Left renal cortex interstitium (tissue), 4 donors: ENCODE measurements around the gene JPH4. TPM values are rescaled to one million over a fixed set of nuclear protein-coding genes. Genes with fewer than 3 reads are reported as not detected.

Experiments used
- DNase-seq, 4 donors: peaks; one replicate each; pipeline ENCODE4 v3.0.0-alpha.2; 2013; ENCODE audit warnings: low read depth in 4 of 4, low spot score in 2 of 4, missing footprints in 1 of 4
- polyA plus RNA-seq, 4 donors: library from polyadenylated mRNA; unstranded; fragments of 120-200 nt; gene quantifications; one replicate each; pipeline ENCODE4 v1.2.1, GENCODE V29; 2013; ENCODE audit not compliant: insufficient read length in 4 of 4

JPH4 gene
- polyA plus RNA-seq, 4 donors: 10.5 to 14.7 (median 10.9) TPM

- DNase-seq: no peak
Measured at GRCh38 chr14:23566112-23566777, 12.3 kb downstream of the JPH4 start.

GRCh38 chr14:23565626-23566025 is 13.0 kb downstream of the JPH4 start:
- DNase-seq: no peak

GRCh38 chr14:23564876-23565275 is 13.7 kb downstream of the JPH4 start:
- no peak for DNase-seq

- DNase-seq: no peak
Measured at GRCh38 chr14:23564181-23564812, 14.3 kb downstream of the JPH4 start.

- DNase-seq: no peak
Measured at GRCh38 chr14:23563473-23564180, 15.0 kb downstream of the JPH4 start.

- no peak for DNase-seq
Measured at GRCh38 chr14:23562822-23563472, 15.6 kb downstream of the JPH4 start.

- DNase-seq: no peak
Measured at GRCh38 chr14:23561873-23562821, 16.4 kb downstream of the JPH4 start.

- no peak for DNase-seq
Measured at GRCh38 chr14:23561259-23561658, 17.3 kb downstream of the JPH4 start.

- no peak for DNase-seq
Measured at GRCh38 chr14:23559926-23560520, 18.6 kb downstream of the JPH4 start.

GRCh38 chr14:23559010-23559925 is 19.3 kb downstream of the JPH4 start:
- no peak for DNase-seq

GRCh38 chr14:23558346-23559009 is 20.1 kb downstream of the JPH4 start:
- DNase-seq: no peak

GRCh38 chr14:23557946-23558345 is 20.6 kb downstream of the JPH4 start:
- no peak for DNase-seq

GRCh38 chr14:23557521-23557920 is 21.1 kb downstream of the JPH4 start:
- DNase-seq: no peak

- DNase-seq: no peak
Measured at GRCh38 chr14:23556700-23557440, 21.7 kb downstream of the JPH4 start.

GRCh38 chr14:23555882-23556699 is 22.5 kb downstream of the JPH4 start, which contains the start of gene THTPA:
Gene THTPA, plus strand, starts transcription at chr14:23556271. Its CDS starts 487 bp downstream, at chr14:23556758.
- peak in 2 of 4 donors; percentile 80 to 89 for DNase-seq

GRCh38 chr14:23555533-23555881 is 23.1 kb downstream of the JPH4 start:
- DNase-seq: no peak
